GM21526 (cell line): ENCODE results near the gene INSYN1.

Source experiments
- ATAC-seq: cut with Tn5 transposase; IDR thresholded peaks from one replicate; pipeline ENCODE4 v1.9.1; 2021; ENCODE audit warnings: moderate library complexity; ENCODE audit not compliant: unreplicated experiment, low FRiP score

The INSYN1 gene

GRCh38 chr15:73779974-73780373 lies 26.8 kb upstream of the INSYN1 start:
- no peak for ATAC-seq

DNA sequence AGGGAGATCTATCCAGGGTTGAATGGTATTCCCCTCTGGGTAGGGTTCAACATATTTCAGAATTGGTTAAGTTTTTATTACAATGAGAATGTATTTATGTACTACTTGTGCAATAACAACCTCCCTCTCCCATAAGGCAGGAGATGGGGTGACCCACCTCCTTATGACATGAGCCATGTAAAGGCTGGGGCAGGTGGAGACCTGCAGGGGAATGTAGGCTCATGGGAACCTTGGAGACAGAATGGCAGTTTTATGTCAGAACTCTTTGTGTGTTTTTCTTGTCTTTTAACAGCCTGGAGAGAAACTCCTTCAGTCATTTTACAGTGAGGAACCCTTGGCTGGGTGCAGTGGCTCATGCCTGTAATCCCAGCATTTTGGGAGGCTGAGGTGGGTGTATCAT lies 24.6 kb upstream of the INSYN1 start:
- ATAC-seq = no peak

- ATAC-seq = no peak
Observed at GRCh38 chr15:73773428-73773827, 20.3 kb upstream of the INSYN1 start.

GRCh38 chr15:73771385-73772045 lies 18.4 kb upstream of the INSYN1 start:
- ATAC-seq = no peak

DNA sequence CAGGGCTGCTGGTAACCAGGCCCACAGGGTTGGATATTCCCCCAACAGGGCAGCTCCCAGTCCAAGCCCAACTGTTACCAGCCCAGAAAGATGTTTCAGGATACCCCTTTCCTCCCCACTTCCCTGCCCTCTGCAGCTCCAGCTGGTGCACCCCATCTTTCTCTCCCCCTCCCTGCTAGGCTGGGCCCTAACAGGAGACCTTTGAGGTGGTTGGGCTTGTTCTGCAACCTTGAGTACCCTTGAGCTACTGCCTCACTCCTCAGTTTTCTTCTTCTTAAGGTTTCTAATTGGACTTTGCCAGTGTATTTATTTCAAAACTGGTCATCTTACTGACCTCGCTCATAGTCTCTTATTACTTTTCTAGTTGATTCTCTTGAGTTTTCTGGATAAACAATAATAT lies 16.9 kb upstream of the INSYN1 start:
- no peak for ATAC-seq

GRCh38 chr15:73767806-73768501 lies 14.8 kb upstream of the INSYN1 start:
- no peak for ATAC-seq

GRCh38 chr15:73766598-73766997 lies 13.4 kb upstream of the INSYN1 start:
- no peak for ATAC-seq

GRCh38 chr15:73765778-73766177 lies 12.6 kb upstream of the INSYN1 start:
- no peak for ATAC-seq

DNA sequence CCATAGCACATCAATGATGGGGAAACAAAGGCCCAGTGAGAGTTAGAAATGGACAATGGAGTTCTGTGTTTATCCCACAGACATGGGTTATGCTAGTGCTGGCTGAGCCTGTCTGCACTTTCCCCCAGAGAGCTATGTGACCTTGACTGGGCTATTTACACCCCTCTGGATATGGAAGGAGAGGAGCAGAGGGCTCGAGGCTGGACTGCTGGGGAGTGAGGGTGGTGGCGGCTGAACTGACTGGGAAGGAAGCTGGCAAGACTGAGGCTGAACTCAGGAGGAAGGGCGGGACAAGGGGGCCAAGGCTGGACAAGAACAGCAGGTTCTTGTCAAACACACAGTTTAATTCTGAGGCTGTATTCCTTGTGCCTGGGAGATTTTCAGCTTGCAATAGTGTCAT lies 10.8 kb upstream of the INSYN1 start:
- ATAC-seq = no peak

DNA sequence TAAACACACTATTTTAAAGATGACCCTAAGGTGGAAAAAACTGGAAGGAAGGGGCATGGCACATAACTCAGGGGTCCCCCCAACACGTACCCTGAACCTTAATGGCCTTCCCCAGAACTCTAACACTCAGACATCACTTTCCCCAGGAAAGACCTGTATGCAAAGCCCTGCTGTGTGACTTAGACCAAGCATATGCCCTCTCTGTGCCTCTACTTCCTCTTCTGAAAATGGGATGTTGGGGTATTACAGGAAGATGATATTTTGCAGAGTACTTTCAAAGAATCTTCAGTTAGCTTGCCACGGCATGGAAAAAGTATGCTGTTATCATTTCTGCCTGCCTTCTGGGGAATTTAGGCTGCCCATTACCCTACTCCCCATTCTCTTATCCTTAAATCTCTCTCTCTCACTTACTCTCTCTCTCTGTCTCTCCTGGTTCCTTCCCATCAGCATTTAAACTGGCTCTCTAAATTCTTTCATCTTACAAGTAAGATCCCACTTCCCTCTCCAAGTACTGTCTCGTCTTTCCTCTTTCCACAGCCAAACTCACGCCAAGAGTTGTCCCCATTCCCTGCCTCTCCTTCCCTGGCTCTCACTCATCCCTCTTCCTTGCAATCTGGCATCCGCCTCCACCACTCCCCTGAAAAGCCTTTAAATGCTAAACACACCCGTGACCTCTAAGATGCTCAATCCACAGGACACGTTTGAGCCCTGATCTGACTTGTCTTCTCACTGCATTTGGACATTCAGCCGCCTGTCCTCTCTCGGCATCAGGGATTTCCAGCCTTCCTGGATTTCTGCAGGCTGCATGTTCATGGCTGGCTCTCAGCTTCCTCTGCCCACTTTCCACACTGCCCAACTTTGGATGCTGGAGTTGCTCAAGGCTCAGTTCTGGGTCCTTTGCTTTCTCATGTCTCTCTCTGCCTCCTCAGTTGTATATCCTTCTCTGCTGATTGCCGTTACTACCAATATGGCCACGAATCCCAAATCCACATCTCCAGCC lies 7.5 kb upstream of the INSYN1 start:
- no peak for ATAC-seq

GRCh38 chr15:73758461-73758860 lies 5.3 kb upstream of the INSYN1 start:
- ATAC-seq = no peak

- no peak for ATAC-seq
Observed at GRCh38 chr15:73757571-73757970, 4.4 kb upstream of the INSYN1 start.

DNA sequence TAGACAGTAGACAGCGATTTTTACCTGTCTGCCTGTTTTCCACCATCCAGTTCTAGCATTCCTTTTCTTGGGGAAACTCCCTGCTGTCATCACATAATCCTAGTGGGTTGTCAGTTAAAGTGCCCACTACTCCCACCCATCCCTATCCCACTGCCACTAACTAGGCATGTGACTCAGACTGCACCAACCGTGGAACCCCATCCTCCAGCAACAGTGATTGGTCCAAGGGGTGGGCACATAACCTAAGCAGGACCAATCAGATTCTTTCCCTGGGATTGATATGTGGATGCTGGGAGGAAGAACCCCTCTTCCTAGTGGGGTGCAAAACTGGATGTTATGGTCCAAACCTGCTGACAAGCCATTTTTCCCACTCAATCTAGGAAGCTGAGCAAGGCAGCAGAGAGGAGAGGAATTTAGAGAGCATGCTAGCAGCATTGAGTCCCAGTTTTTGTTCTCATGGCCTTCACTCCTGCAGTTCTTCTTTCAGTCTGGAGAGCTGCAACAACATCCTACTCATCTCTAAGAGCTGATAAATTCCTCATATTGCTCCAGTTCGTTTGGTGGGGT lies 3.9 kb upstream of the INSYN1 start:
- no peak for ATAC-seq

- no peak for ATAC-seq
Observed at GRCh38 chr15:73756390-73756789, 3.2 kb upstream of the INSYN1 start.

DNA sequence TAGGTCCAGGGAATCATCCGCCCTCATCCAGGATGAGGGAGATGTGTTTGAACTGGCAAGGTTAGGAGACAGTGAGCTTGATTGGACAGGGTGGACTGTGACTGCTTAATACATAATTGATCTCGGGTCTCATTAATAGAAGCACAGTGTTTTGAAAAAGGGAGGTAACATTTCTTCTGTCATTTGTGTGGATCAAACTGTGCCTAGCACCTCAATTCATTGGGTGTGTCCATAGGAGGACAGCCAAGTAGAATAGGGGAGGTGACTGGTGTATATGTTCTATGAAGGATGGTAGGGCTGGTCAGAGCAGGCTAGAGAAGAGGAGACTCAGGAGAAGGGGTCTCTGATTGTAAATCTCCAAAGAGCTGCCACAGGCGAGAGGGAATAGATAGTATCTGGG lies 2.8 kb upstream of the INSYN1 start:
- ATAC-seq = no peak

GRCh38 chr15:73755481-73755880 lies 2.3 kb upstream of the INSYN1 start:
- ATAC-seq = no peak

GRCh38 chr15:73754461-73754860 lies 1.3 kb upstream of the INSYN1 start:
- ATAC-seq = no peak

DNA sequence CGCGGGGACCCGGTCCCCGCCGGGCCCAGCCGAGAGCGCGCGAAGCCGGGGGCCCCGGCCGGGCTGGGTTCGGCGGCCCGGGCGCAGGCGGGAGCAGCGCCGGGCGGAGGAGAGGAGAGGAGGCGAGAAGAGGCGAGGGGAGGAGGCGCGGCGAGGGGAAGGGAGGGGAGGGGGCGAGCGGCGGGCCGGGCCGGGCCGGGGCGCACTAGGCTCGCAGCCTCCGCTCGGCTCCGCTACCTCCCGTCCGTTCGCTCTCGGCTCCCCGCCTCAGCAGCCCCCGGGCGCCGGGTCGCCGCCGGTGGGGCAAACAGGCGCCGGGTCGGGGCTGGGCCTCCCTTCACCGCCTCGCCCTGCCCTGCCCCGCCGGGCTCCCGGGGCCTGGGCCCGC lies 351 bp downstream of the INSYN1 start:
- ATAC-seq = no peak

GRCh38 chr15:73751899-73752805 lies 999 bp downstream of the INSYN1 start:
- ATAC-seq = no peak

GRCh38 chr15:73751511-73751898 lies 1.6 kb downstream of the INSYN1 start:
- ATAC-seq = no peak
